Naive thymus-derived CD8-positive, alpha-beta T cell (primary cell): ENCODE data around the gene ZNF688. TPM values are rescaled to one million over a fixed set of nuclear protein-coding genes. Genes with fewer than 3 reads are reported as not detected.

Experiments
- ATAC-seq, 2 donors: fragments of 150-1000 bp; cut with Tn5 transposase in 1 of 2; sonication (Bioruptor Pico), chemical (Tn5 transposase) in 1 of 2; 1 replicate in 1 of 2; 2 replicates in 1 of 2; pipeline ENCODE4 v1.10.0; 2021; ENCODE audit warnings: mild to moderate bottlenecking in 2 of 2, moderate library complexity in 2 of 2
- POLR2A ChIA-PET: fragments of 350-600 bp; sonication (Branson Sonifier 250); formaldehyde crosslinking; loops from one replicate; lab custom pipeline; 2021; ENCODE audit warnings: antibody characterized with exemption; lab: Charles Lee
- DNase-seq, 10 donors: peaks; one replicate each; pipeline versions ENCODE4 v3.0.0 to v3.0.0-alpha.2; 2020 to 2022
- H3K27ac Mint-ChIP-seq, 10 donors: one replicate each; pipeline ENCODE4 v1.8.0; 2020 to 2022; ENCODE audit warnings: mild to moderate bottlenecking in 10 of 10, mixed read lengths in 10 of 10, moderate library complexity in 4 of 10, inconsistent platforms in 1 of 10
- H3K27me3 Mint-ChIP-seq, 5 donors: one replicate each; pipeline ENCODE4 v1.8.0; 2021 to 2022; ENCODE audit warnings: mixed read lengths in 5 of 5
- H3K36me3 Mint-ChIP-seq, 3 donors: one replicate each; pipeline ENCODE4 v1.8.0; 2020 to 2022; ENCODE audit warnings: mixed read lengths in 3 of 3, mild to moderate bottlenecking in 2 of 3, inconsistent platforms in 1 of 3
- H3K4me1 Mint-ChIP-seq, 4 donors: one replicate each; pipeline ENCODE4 v1.8.0; 2021 to 2022; ENCODE audit warnings: mixed read lengths in 4 of 4
- H3K4me3 Mint-ChIP-seq, 10 donors: one replicate each; pipeline ENCODE4 v1.8.0; 2020 to 2022; ENCODE audit warnings: mild to moderate bottlenecking in 10 of 10, mixed read lengths in 10 of 10, moderate library complexity in 6 of 10, inconsistent platforms in 1 of 10
- H3K9me3 Mint-ChIP-seq, 9 donors: one replicate each; pipeline ENCODE4 v1.8.0; 2020 to 2022; ENCODE audit warnings: mixed read lengths in 9 of 9, mild to moderate bottlenecking in 3 of 9, inconsistent platforms in 1 of 9, moderate library complexity in 1 of 9
- polyA plus RNA-seq, 3 donors: library from polyadenylated mRNA; unstranded; fragments of 300-500 nt; fragmentation: Illumina TruSeq; gene quantifications; one replicate each; pipeline ENCODE4 v1.2.3, GENCODE V29; 2021
- total RNA-seq, 8 experiments: library from RNA in 2 of 8; stranded (reverse) in 2 of 8; gene quantifications; one replicate each; pipeline ENCODE4 v1.2.3 and lab custom pipeline; 2021 to 2026

ZNF688 gene
- total and polyA plus RNA-seq, 5 experiments from 2014 or later: 19.9 to 22.0 (median 21.2) TPM

- Mint-ChIP-seq H3K36me3 (no peaks in the 10 kb centered on the region), H3K4me3 (no peak overlapping the region), H3K4me1 (peaks cover 12 to 49% (median 34%) of the 10 kb centered on the region in 4 donors), H3K27ac (peak overlapping the region in 6 of 10 donors; percentile 9 to 67 (median 32)), H3K27me3 (no peaks in the 10 kb centered on the region), H3K9me3 (no peaks in the 10 kb centered on the region)
- DNase-seq: no peak
- no peak for ATAC-seq
- POLR2A ChIA-PET: interaction anchor here (0.8 to 1.1 kb wide), 2 partner anchors 20 to 34 kb away, joined by 4 to 5 read pairs; partner anchors contain the start of gene ZNF785
These were observed 6.0 kb downstream of the ZNF688 start for GRCh38 chr16:30565526-30565925.

- Mint-ChIP-seq H3K36me3 (no peaks in the 10 kb centered on the region), H3K9me3 (no peaks in the 10 kb centered on the region), H3K4me3 (peak overlapping the region in 9 of 10 donors; percentile 18 to 87 (median 79)), H3K27me3 (no peaks in the 10 kb centered on the region), H3K27ac (peak overlapping the region in 5 of 10 donors; percentile 37 to 87 (median 81)), H3K4me1 (peaks cover 6 to 35% (median 32%) of the 10 kb centered on the region in 4 donors)
- ATAC-seq (no peak), DNase-seq (no peak)
- POLR2A ChIA-PET: interaction anchor here (0.7 to 3.5 kb wide), 9 partner anchors 9 to 131 kb away, joined by 3 to 38 read pairs (median 4); partner anchors contain the start of genes ZNF688, ZNF747 and ZNF785
These were observed 9.5 kb downstream of the ZNF688 start for GRCh38 chr16:30562021-30562420.

GRCh38 chr16:30561089-30561816 lies 10.3 kb downstream of the ZNF688 start:
- Mint-ChIP-seq H3K36me3 (peaks cover 0 to 1% (median 0%) of the 10 kb centered on the region in 3 donors), H3K4me3 (peak overlapping the region; percentile 74 to 87 (median 83)), H3K27me3 (no peaks in the 10 kb centered on the region), H3K4me1 (peaks cover 6 to 35% (median 30%) of the 10 kb centered on the region in 4 donors), H3K9me3 (no peaks in the 10 kb centered on the region), H3K27ac (peak overlapping the region; percentile 69 to 87 (median 80))
- POLR2A ChIA-PET: interaction anchor here (0.6 to 3.5 kb wide), 11 partner anchors 10 to 143 kb away, joined by 3 to 38 read pairs (median 4); partner anchors contain the start of genes FBRS, PRR14, ZNF688 and ZNF747
- ATAC-seq: no peak
- DNase-seq: peak in 2 of 10 donors; percentile 12 to 15

- Mint-ChIP-seq H3K27ac (peak overlapping the region in 8 of 10 donors; percentile 25 to 95 (median 86)), H3K4me1 (peaks cover 10 to 39% (median 35%) of the 10 kb centered on the region in 4 donors), H3K27me3 (no peaks in the 10 kb centered on the region), H3K36me3 (peaks cover 0 to 13% (median 0%) of the 10 kb centered on the region in 3 donors), H3K9me3 (no peaks in the 10 kb centered on the region), H3K4me3 (peak overlapping the region in 8 of 10 donors; percentile 11 to 89 (median 70))
- ATAC-seq (no peak), DNase-seq (no peak)
- POLR2A ChIA-PET: interaction anchor here (1.7 to 3.5 kb wide), 6 partner anchors 8 to 26 kb away, joined by 8 to 131 read pairs (median 34); partner anchors contain the start of genes ZNF688, ZNF747 and ZNF785
These were observed 11.8 kb downstream of the ZNF688 start for GRCh38 chr16:30559690-30560089.

- peaks cover 0 to 20% (median 0%) of the 10 kb centered on the region in 3 donors for H3K36me3 Mint-ChIP-seq
- H3K4me1 Mint-ChIP-seq: peaks cover 10 to 46% (median 41%) of the 10 kb centered on the region in 4 donors
- no peaks in the 10 kb centered on the region for H3K27me3 Mint-ChIP-seq
- no peaks in the 10 kb centered on the region for H3K9me3 Mint-ChIP-seq
- peak overlapping the region; percentile 85 to 97 (median 94) for H3K27ac Mint-ChIP-seq
- no peak for DNase-seq
- H3K4me3 Mint-ChIP-seq: peak overlapping the region; percentile 82 to 93 (median 86)
- POLR2A ChIA-PET: interaction anchor here (0.6 to 3.5 kb wide), 29 partner anchors 9 to 559 kb away, joined by 3 to 131 read pairs (median 5); partner anchors contain the start of genes ALDOA, DCTPP1, FBRS and KAT8
- no peak for ATAC-seq
These were observed 12.6 kb downstream of the ZNF688 start for GRCh38 chr16:30558789-30559377.

- no peaks in the 10 kb centered on the region for H3K9me3 Mint-ChIP-seq
- H3K4me3 Mint-ChIP-seq: peak within 1 kb of the TSS; percentile 82 to 93 (median 86)
- no peaks in the 10 kb centered on the region for H3K27me3 Mint-ChIP-seq
- peak; percentile 90 for ATAC-seq
- H3K36me3 Mint-ChIP-seq: peaks cover 0 to 27% (median 0%) of the 10 kb centered on the region in 3 donors
- peak within 1 kb of the TSS; percentile 85 to 97 (median 94) for H3K27ac Mint-ChIP-seq
- POLR2A ChIA-PET: interaction anchor here (0.6 to 3.5 kb wide), 39 partner anchors 9 to 1745 kb away, joined by 3 to 131 read pairs (median 5); partner anchors contain the start of genes ALDOA, DCTPP1, FBRS and KAT8
- peaks cover 13 to 53% (median 48%) of the 10 kb centered on the region in 4 donors for H3K4me1 Mint-ChIP-seq
- peak; percentile 81 to 98 (median 93) for DNase-seq
These were observed 13.3 kb downstream of the ZNF688 start, which contains the start of gene ZNF764 for GRCh38 chr16:30557957-30558788. Gene ZNF764 (minus strand): TSS chr16:30558374. CDS start chr16:30558182, 192 bp downstream.

GRCh38 chr16:30557707-30557956 lies 13.9 kb downstream of the ZNF688 start:
- Mint-ChIP-seq H3K27me3 (no peaks in the 10 kb centered on the region), H3K4me1 (peaks cover 14 to 58% (median 52%) of the 10 kb centered on the region in 4 donors), H3K36me3 (peaks cover 0 to 27% (median 0%) of the 10 kb centered on the region in 3 donors), H3K4me3 (peak overlapping the region; percentile 82 to 93 (median 86)), H3K27ac (peak overlapping the region; percentile 82 to 97 (median 94)), H3K9me3 (no peaks in the 10 kb centered on the region)
- POLR2A ChIA-PET: interaction anchor here (0.6 to 3.5 kb wide), 26 partner anchors 8 to 1744 kb away, joined by 3 to 131 read pairs (median 6); partner anchors contain the start of genes ALDOA, DCTPP1, FBRS and PRR14
- ATAC-seq (no peak), DNase-seq (peak in 1 of 10 donors; percentile 55)

- DNase-seq (no peak), ATAC-seq (no peak)
- H3K27me3 Mint-ChIP-seq: no peaks in the 10 kb centered on the region
- POLR2A ChIA-PET: interaction anchor here (2.2 to 3.5 kb wide), 4 partner anchors 15 to 103 kb away, joined by 7 to 131 read pairs (median 13); partner anchors contain the start of genes FBRS, ZNF688 and ZNF747
- peaks cover 0 to 27% (median 0%) of the 10 kb centered on the region in 3 donors for H3K36me3 Mint-ChIP-seq
- peak overlapping the region; percentile 22 to 90 (median 71) for H3K4me3 Mint-ChIP-seq
- H3K4me1 Mint-ChIP-seq: peaks cover 14 to 64% (median 60%) of the 10 kb centered on the region in 4 donors
- peak overlapping the region; percentile 18 to 92 (median 78) for H3K27ac Mint-ChIP-seq
- no peaks in the 10 kb centered on the region for H3K9me3 Mint-ChIP-seq
These were observed 15.4 kb downstream of the ZNF688 start for GRCh38 chr16:30556125-30556473.

GRCh38 chr16:30555315-30556124 lies 16.0 kb downstream of the ZNF688 start:
- Mint-ChIP-seq H3K27me3 (no peaks in the 10 kb centered on the region), H3K9me3 (no peaks in the 10 kb centered on the region), H3K36me3 (peaks cover 0 to 27% (median 0%) of the 10 kb centered on the region in 3 donors), H3K4me1 (peaks cover 13 to 62% (median 60%) of the 10 kb centered on the region in 4 donors), H3K4me3 (peak overlapping the region in 6 of 10 donors; percentile 0 to 90 (median 62)), H3K27ac (peak overlapping the region in 7 of 10 donors; percentile 43 to 89 (median 79))
- ATAC-seq: no peak
- no peak for DNase-seq
- POLR2A ChIA-PET: interaction anchor here (0.9 to 2.2 kb wide), 2 partner anchors 20 to 124 kb away, joined by 3 to 7 read pairs; partner anchors contain the start of gene ZNF747

GRCh38 chr16:30554557-30555314 lies 16.8 kb downstream of the ZNF688 start:
- H3K27me3 Mint-ChIP-seq: no peaks in the 10 kb centered on the region
- no peak for ATAC-seq
- peak overlapping the region in 4 of 10 donors; percentile 62 to 96 (median 90) for H3K27ac Mint-ChIP-seq
- H3K9me3 Mint-ChIP-seq: no peaks in the 10 kb centered on the region
- H3K4me1 Mint-ChIP-seq: peaks cover 13 to 62% (median 60%) of the 10 kb centered on the region in 4 donors
- no peak for DNase-seq
- H3K4me3 Mint-ChIP-seq: peak overlapping the region in 2 of 10 donors; percentile 7 to 54
- POLR2A ChIA-PET: interaction anchor here (0.9 to 2.2 kb wide), 2 partner anchors 19 to 124 kb away, joined by 3 to 7 read pairs; partner anchors contain the start of gene ZNF747
- H3K36me3 Mint-ChIP-seq: peaks cover 0 to 27% (median 0%) of the 10 kb centered on the region in 3 donors
